Fibroblast of lung (primary cell): ENCODE results near the gene ZBTB16.
"Not testable (repeated sequence)": the region's sequence is repeated elsewhere in the genome, so short reads cannot be mapped to it uniquely, and the experiment has no call there.

Experiments
- CTCF ChIP-seq, 2 donors: IDR thresholded peaks in 1 of 2; conservative IDR thresholded peaks in 1 of 2; 1 replicate in 1 of 2; 2 replicates in 1 of 2; pipeline ENCODE4 v1.5.1; 2011 to 2012; ENCODE audit warnings: low read length in 2 of 2, control low read depth in 1 of 2, inconsistent platforms in 1 of 2, low read depth in 1 of 2, mild to moderate bottlenecking in 1 of 2
- EZH2 ChIP-seq: IDR thresholded peaks from 2 replicates; pipeline ENCODE4 v1.5.1; 2012; ENCODE audit warnings: low read length, control low read depth, mild to moderate bottlenecking; ENCODE audit errors: missing control alignments

- TF ChIP-seq CTCF (conservative IDR thresholded peaks at IDR 0.05 in 1 of 2, IDR thresholded peaks at IDR 0.05 in 1 of 2; ENCODE audit: low read depth in 1 of 2, low read length in 2 of 2); EZH2: not testable (repeated sequence)
Observed at GRCh38 chr11:114049766-114050165, 9.7 kb upstream of the ZBTB16 start.
